K562 (cell line): Measurements from ENCODE around the gene GTPBP8. TPM values are rescaled to one million over a fixed set of nuclear protein-coding genes. Genes with fewer than 3 reads are reported as not detected.

Experiments used
- ATAC-seq: fragments of 200-7000 bp; cut with Tn5 transposase; 3 replicates; pipeline ENCODE4 v1.9.1; 2020; ENCODE audit warnings: moderate library complexity
- BruUV-seq: library from RNA; stranded (reverse); fragments of 400-500 nt; replicated peaks from 2 replicates; lab custom pipeline; 2021; lab: Mats Ljungman, UMichigan
- CTCF ChIA-PET: fragments of 300-600 bp; formaldehyde crosslinking; extraction: SDS; loops from one replicate; lab custom pipeline; 2021; ENCODE audit warnings: low intra/inter-chr PET ratio; lab: Yijun Ruan, JAX
- POLR2A ChIA-PET: fragments of 300-600, 350-650 bp; sonication (Branson Sonifier 250); formaldehyde crosslinking; extraction: SDS; loops from one replicate; lab custom pipeline; 2021; ENCODE audit warnings: antibody characterized with exemption, inconsistent platforms; lab: Yijun Ruan, JAX
- DNase-seq, 4 experiments: peaks; one replicate each; pipeline versions ENCODE4 v3.0.0 to v3.0.0-alpha.2; 2011 to 2018; ENCODE audit warnings: low spot score in 3 of 4, mixed read lengths in 3 of 4; ENCODE audit errors: extremely low read depth in 1 of 4
- FAIRE-seq: peaks from 2 replicates; lab custom pipeline; 2011; peaks lifted over from hg19 to GRCh38; lab: Jason Lieb, UNC
- H2AFZ ChIP-seq: 2 replicates; pipeline ENCODE4 v1.6.0; 2011; ENCODE audit warnings: low read depth, low read length, control low read depth, inconsistent platforms
- H3K27ac ChIP-seq: fragments of 200-600 bp; 3 replicates; pipeline ENCODE4 v1.8.0; 2011; ENCODE audit warnings: low read depth, mild to moderate bottlenecking, control low read depth, inconsistent platforms, low read length, moderate library complexity, mixed read lengths; ENCODE audit errors: extremely low read depth
- H3K27me3 ChIP-seq, 2 experiments: fragments of 300-600 bp in 1 of 2; 2 replicates in 1 of 2; 3 replicates in 1 of 2; pipeline versions ENCODE4 v1.6.0 to v1.8.0; 2011; ENCODE audit warnings: inconsistent platforms in 2 of 2, low read length in 2 of 2, mild to moderate bottlenecking in 1 of 2, mixed read lengths in 1 of 2, moderate library complexity in 1 of 2; ENCODE audit not compliant: control insufficient read depth in 2 of 2, insufficient read depth in 2 of 2
- H3K36me3 ChIP-seq: fragments of 300-600 bp; 3 replicates; pipeline ENCODE4 v1.8.0; 2011; ENCODE audit warnings: mild to moderate bottlenecking, low read length, inconsistent platforms; ENCODE audit not compliant: control insufficient read depth, insufficient read depth
- H3K4me1 ChIP-seq, 2 experiments: fragments of 200-600 bp in 1 of 2; replicated peaks in 1 of 2; 2 replicates in 1 of 2; 3 replicates in 1 of 2; pipeline versions ENCODE4 v1.5.1 to v1.8.0; 2011; ENCODE audit warnings: inconsistent platforms in 2 of 2, low read length in 2 of 2, mild to moderate bottlenecking in 1 of 2, mixed read lengths in 1 of 2, moderate library complexity in 1 of 2; ENCODE audit not compliant: control insufficient read depth in 2 of 2, insufficient read depth in 2 of 2
- H3K4me2 ChIP-seq: 2 replicates; pipeline ENCODE4 v1.6.1; 2011; ENCODE audit warnings: low read length, control low read depth, inconsistent platforms, mixed read lengths; ENCODE audit not compliant: insufficient read depth
- H3K4me3 ChIP-seq: fragments of 200-600 bp; sonication (generic), shearing (Covaris generic); 2 replicates; pipeline ENCODE4 v1.5.1; 2016; ENCODE audit warnings: control low read depth, inconsistent platforms
- H3K79me2 ChIP-seq: fragments of 200-600 bp; 3 replicates; pipeline ENCODE4 v1.8.0; 2011; ENCODE audit warnings: low read length, inconsistent platforms; ENCODE audit not compliant: control insufficient read depth, insufficient read depth
- H3K9ac ChIP-seq, 2 experiments: 2 replicates each; pipeline versions ENCODE4 v1.6.0 to v1.6.1; 2011; ENCODE audit warnings: low read depth in 2 of 2, low read length in 2 of 2, control low read depth in 1 of 2, inconsistent platforms in 1 of 2, mild to moderate bottlenecking in 1 of 2, mixed read lengths in 1 of 2; ENCODE audit not compliant: insufficient read depth in 1 of 2
- H3K9me1 ChIP-seq: one replicate; pipeline ENCODE4 v1.6.0; 2011; ENCODE audit warnings: inconsistent platforms, mild to moderate bottlenecking, low read length, moderate library complexity; ENCODE audit not compliant: control insufficient read depth, insufficient read depth
- H3K9me3 ChIP-seq: replicated peaks from 2 replicates; pipeline ENCODE4 v1.5.1; 2011; ENCODE audit warnings: low read depth, low read length, inconsistent platforms; ENCODE audit not compliant: control insufficient read depth, insufficient read depth
- H4K20me1 ChIP-seq: replicated peaks from 2 replicates; pipeline ENCODE4 v1.6.1; 2011; ENCODE audit warnings: low read length, inconsistent platforms, mixed read lengths; ENCODE audit not compliant: control insufficient read depth, insufficient read depth
- HBP1 ChIP-seq: fragments of 450-650 bp; formaldehyde crosslinking; IDR thresholded peaks from 2 replicates; pipeline ENCODE4 v1.4.0; 2022; ENCODE audit warnings: missing genetic modification characterization
- HMBOX1 ChIP-seq: sonication (generic); IDR thresholded peaks from 2 replicates; pipeline ENCODE4 v1.6.1; 2016
- KAT2B ChIP-seq: IDR thresholded peaks from one replicate; pipeline ENCODE4 v1.6.1; 2012; ENCODE audit warnings: low read depth, mild to moderate bottlenecking, control low read depth, inconsistent platforms, low read length, moderate library complexity
- MXI1 ChIP-seq: IDR thresholded peaks from 2 replicates; pipeline ENCODE4 v1.6.1; 2011; ENCODE audit warnings: low read depth, mild to moderate bottlenecking, improper control_type of control experiment, low read length
- SNAPC5 ChIP-seq: fragments of 250-450 bp; sonication (Bioruptor Pico); IDR thresholded peaks from 2 replicates; pipeline ENCODE4 v1.8.0; 2021; ENCODE audit warnings: moderate library complexity, mild to moderate bottlenecking, inconsistent platforms
- STAG1 ChIP-seq: sonication (generic); formaldehyde crosslinking; IDR thresholded peaks from 2 replicates; pipeline ENCODE4 v1.5.0; 2020; ENCODE audit warnings: missing genetic modification reagents, borderline replicate concordance
- TCF3 ChIP-seq: sonication (generic); formaldehyde crosslinking; IDR thresholded peaks from 2 replicates; pipeline ENCODE4 v1.4.0; 2020; ENCODE audit warnings: mild to moderate bottlenecking, missing genetic modification reagents
- ZBTB34 ChIP-seq: fragments of 250-450 bp; sonication (Bioruptor Pico); IDR thresholded peaks from 2 replicates; pipeline ENCODE4 v1.8.0; 2021; ENCODE audit warnings: mild to moderate bottlenecking, moderate library complexity
- WGBS: fragments of 100-300 bp; shearing (Covaris generic); methylation state at CpG from one replicate; pipeline ENCODE4 v1.1.6; 2016; ENCODE audit warnings: low coverage, mixed read lengths; ENCODE audit not compliant: insufficient coverage; ENCODE audit errors: missing lambda C conversion rate; 5-methylcytosine and 5-hydroxymethylcytosine counted together
- in situ Hi-C: fragments of 300-500 bp; cut with MboI; formaldehyde crosslinking; loops from 4 replicates; pipeline ENCODE4 v1.15.0; 2018; ENCODE audit warnings: inconsistent platforms, mixed read lengths
- intact Hi-C: fragments of 100-400 bp; cut with micrococcal nuclease; formaldehyde crosslinking; loops from 2 replicates; pipeline ENCODE4 v1.14.2; 2022
- polyA plus RNA-seq, 8 experiments: library from polyadenylated mRNA; depleted of rRNA in 4 of 8; stranded (reverse) in 5 of 8; unstranded in 3 of 8; fragments of >200 nt; fragmentation: Nextera tagmentation in 2 of 8; fragmentation: Illumina TruSeq in 1 of 8; extraction: Ambion mirVana in 2 of 8; extraction: Trizol in 1 of 8; gene quantifications; 2 replicates each; pipeline versions ENCODE4 v1.2.1 to v1.2.3, GENCODE V29; 2011 to 2014; ENCODE audit warnings: inconsistent platforms in 1 of 8, missing spikeins in 1 of 8
- total RNA-seq, 7 experiments: library from RNA; depleted of rRNA in 6 of 7; stranded (reverse); fragments of >200 nt in 6 of 7; fragmentation: Illumina TruSeq in 2 of 7; extraction: Trizol in 2 of 7; gene quantifications; 2 replicates each; pipeline versions ENCODE4 v1.2.1 to v1.2.3, GENCODE V29; 2011 to 2021; ENCODE audit warnings: low replicate concordance in 1 of 7

Gene GTPBP8
- total and polyA plus RNA-seq, 9 of the 15 experiments (the other 6 are each of a cell fraction or from before 2014, with no cell fraction given): 14.0 to 33.3 (median 20.8) TPM

- BruUV-seq: no TSS peak
- intact Hi-C loops (loop anchor here (5.0 to 10.0 kb wide), 2 partner anchors 120 to 163 kb away; no protein-coding TSS in a partner anchor), in situ Hi-C loops (loop anchor here (5.0 kb wide), 1 partner anchor 243 kb away; no protein-coding TSS in a partner anchor)
- Histone ChIP-seq H3K27me3 (no peaks in the 10 kb centered on the region), H3K4me2 (no peak within 1 kb of the TSS), H3K27ac (no peak within 1 kb of the TSS), H3K36me3 (no peaks in the 10 kb centered on the region), H3K9me3 (no peaks in the 10 kb centered on the region), H3K79me2 (no peaks in the 10 kb centered on the region), H3K4me1 (no peaks in the 10 kb centered on the region), H3K9ac (no peak within 1 kb of the TSS), H3K4me3 (no peak within 1 kb of the TSS), H2AFZ (no peak within 1 kb of the TSS), H3K9me1 (no peaks in the 10 kb centered on the region), H4K20me1 (no peaks in the 10 kb centered on the region)
- no peak for FAIRE-seq
- CTCF ChIA-PET: no interaction called here
- DNase-seq: no peak
- 25% methylated on average over 5 of the region's 5 CpGs for WGBS
- no peak for ATAC-seq
- TF ChIP-seq KAT2B (no peak), ZBTB34 (CRISPR knock-in tag) (no peak), STAG1 (no peak), SNAPC5 (no peak), MXI1 (no peak), HBP1 (no peak), TCF3 (CRISPR knock-in tag) (no peak), HMBOX1 (no peak)
- TF ChIP-seq, all 486 proteins: peak for 0
- POLR2A ChIA-PET: interaction anchor here (1.0 kb wide), 1 partner anchor 16 kb away, joined by 3 read pairs; the partner anchor contains the start of gene GTPBP8
Measured at GRCh38 chr3:112974894-112975293, 15.9 kb upstream of the GTPBP8 start, which contains the start of gene CD200R1. CD200R1 (minus strand) TSS chr3:112975103; CDS start chr3:112974857, 246 bp downstream.
